K562 (cell line): ENCODE data around the gene ZFYVE21. TPM values are rescaled to one million over a fixed set of nuclear protein-coding genes. Genes with fewer than 3 reads are reported as not detected.

Experiments used
- ATAC-seq: fragments of 200-7000 bp; cut with Tn5 transposase; 3 replicates; pipeline ENCODE4 v1.9.1; 2020; ENCODE audit warnings: moderate library complexity
- BruUV-seq: library from RNA; stranded (reverse); fragments of 400-500 nt; replicated peaks from 2 replicates; lab custom pipeline; 2021; lab: Mats Ljungman, UMichigan
- CTCF ChIA-PET: fragments of 300-600 bp; formaldehyde crosslinking; extraction: SDS; loops from one replicate; lab custom pipeline; 2021; ENCODE audit warnings: low intra/inter-chr PET ratio; lab: Yijun Ruan, JAX
- POLR2A ChIA-PET: fragments of 300-600, 350-650 bp; sonication (Branson Sonifier 250); formaldehyde crosslinking; extraction: SDS; loops from one replicate; lab custom pipeline; 2021; ENCODE audit warnings: antibody characterized with exemption, inconsistent platforms; lab: Yijun Ruan, JAX
- DNase-seq, 4 experiments: peaks; one replicate each; pipeline versions ENCODE4 v3.0.0 to v3.0.0-alpha.2; 2011 to 2018; ENCODE audit warnings: low spot score in 3 of 4, mixed read lengths in 3 of 4; ENCODE audit errors: extremely low read depth in 1 of 4
- FAIRE-seq: peaks from 2 replicates; lab custom pipeline; 2011; peaks lifted over from hg19 to GRCh38; lab: Jason Lieb, UNC
- H2AFZ ChIP-seq: 2 replicates; pipeline ENCODE4 v1.6.0; 2011; ENCODE audit warnings: low read depth, low read length, control low read depth, inconsistent platforms
- H3K27ac ChIP-seq: fragments of 200-600 bp; 3 replicates; pipeline ENCODE4 v1.8.0; 2011; ENCODE audit warnings: low read depth, mild to moderate bottlenecking, control low read depth, inconsistent platforms, low read length, moderate library complexity, mixed read lengths; ENCODE audit errors: extremely low read depth
- H3K27me3 ChIP-seq, 2 experiments: fragments of 300-600 bp in 1 of 2; 2 replicates in 1 of 2; 3 replicates in 1 of 2; pipeline versions ENCODE4 v1.6.0 to v1.8.0; 2011; ENCODE audit warnings: inconsistent platforms in 2 of 2, low read length in 2 of 2, mild to moderate bottlenecking in 1 of 2, mixed read lengths in 1 of 2, moderate library complexity in 1 of 2; ENCODE audit not compliant: control insufficient read depth in 2 of 2, insufficient read depth in 2 of 2
- H3K36me3 ChIP-seq: fragments of 300-600 bp; 3 replicates; pipeline ENCODE4 v1.8.0; 2011; ENCODE audit warnings: mild to moderate bottlenecking, low read length, inconsistent platforms; ENCODE audit not compliant: control insufficient read depth, insufficient read depth
- H3K4me1 ChIP-seq, 2 experiments: fragments of 200-600 bp in 1 of 2; replicated peaks in 1 of 2; 2 replicates in 1 of 2; 3 replicates in 1 of 2; pipeline versions ENCODE4 v1.5.1 to v1.8.0; 2011; ENCODE audit warnings: inconsistent platforms in 2 of 2, low read length in 2 of 2, mild to moderate bottlenecking in 1 of 2, mixed read lengths in 1 of 2, moderate library complexity in 1 of 2; ENCODE audit not compliant: control insufficient read depth in 2 of 2, insufficient read depth in 2 of 2
- H3K4me2 ChIP-seq: 2 replicates; pipeline ENCODE4 v1.6.1; 2011; ENCODE audit warnings: low read length, control low read depth, inconsistent platforms, mixed read lengths; ENCODE audit not compliant: insufficient read depth
- H3K4me3 ChIP-seq: fragments of 200-600 bp; sonication (generic), shearing (Covaris generic); 2 replicates; pipeline ENCODE4 v1.5.1; 2016; ENCODE audit warnings: control low read depth, inconsistent platforms
- H3K79me2 ChIP-seq: fragments of 200-600 bp; 3 replicates; pipeline ENCODE4 v1.8.0; 2011; ENCODE audit warnings: low read length, inconsistent platforms; ENCODE audit not compliant: control insufficient read depth, insufficient read depth
- H3K9ac ChIP-seq, 2 experiments: 2 replicates each; pipeline versions ENCODE4 v1.6.0 to v1.6.1; 2011; ENCODE audit warnings: low read depth in 2 of 2, low read length in 2 of 2, control low read depth in 1 of 2, inconsistent platforms in 1 of 2, mild to moderate bottlenecking in 1 of 2, mixed read lengths in 1 of 2; ENCODE audit not compliant: insufficient read depth in 1 of 2
- H3K9me1 ChIP-seq: one replicate; pipeline ENCODE4 v1.6.0; 2011; ENCODE audit warnings: inconsistent platforms, mild to moderate bottlenecking, low read length, moderate library complexity; ENCODE audit not compliant: control insufficient read depth, insufficient read depth
- H3K9me3 ChIP-seq: replicated peaks from 2 replicates; pipeline ENCODE4 v1.5.1; 2011; ENCODE audit warnings: low read depth, low read length, inconsistent platforms; ENCODE audit not compliant: control insufficient read depth, insufficient read depth
- H4K20me1 ChIP-seq: replicated peaks from 2 replicates; pipeline ENCODE4 v1.6.1; 2011; ENCODE audit warnings: low read length, inconsistent platforms, mixed read lengths; ENCODE audit not compliant: control insufficient read depth, insufficient read depth
- CHD2 ChIP-seq: IDR thresholded peaks from 2 replicates; pipeline ENCODE4 v1.6.1; 2011; ENCODE audit warnings: low read depth, low read length
- ELK3 ChIP-seq: fragments of 450-650 bp; formaldehyde crosslinking; IDR thresholded peaks from 2 replicates; pipeline ENCODE4 v1.4.0; 2020; ENCODE audit warnings: mild to moderate bottlenecking
- FOXP1 ChIP-seq: sonication (generic); formaldehyde crosslinking; IDR thresholded peaks from 2 replicates; pipeline ENCODE4 v1.8.0; 2022; ENCODE audit warnings: mild to moderate bottlenecking, missing genetic modification reagents
- HBP1 ChIP-seq: fragments of 450-650 bp; formaldehyde crosslinking; IDR thresholded peaks from 2 replicates; pipeline ENCODE4 v1.4.0; 2022; ENCODE audit warnings: missing genetic modification characterization
- HDAC2 ChIP-seq: fragments of 450-650 bp; IDR thresholded peaks from 2 replicates; pipeline ENCODE4 v1.6.1; 2016; ENCODE audit warnings: mild to moderate bottlenecking
- HLTF ChIP-seq: fragments of 450-650 bp; IDR thresholded peaks from 2 replicates; pipeline ENCODE4 v1.6.1; 2016
- HNRNPLL ChIP-seq: fragments of 200-400 bp; formaldehyde crosslinking; IDR thresholded peaks from 2 replicates; pipeline ENCODE4 v1.6.1; 2017; ENCODE audit warnings: low read length, low read depth, mild to moderate bottlenecking; ENCODE audit not compliant: poor library complexity, severe bottlenecking
- MCM3 ChIP-seq: fragments of 450-650 bp; IDR thresholded peaks from 2 replicates; pipeline ENCODE4 v1.6.1; 2016
- POLR2B ChIP-seq: fragments of 450-650 bp; IDR thresholded peaks from 2 replicates; pipeline ENCODE4 v1.6.1; 2018; ENCODE audit warnings: low read depth; ENCODE audit not compliant: partially characterized antibody
- RBM14 ChIP-seq: fragments of 200-400 bp; formaldehyde crosslinking; IDR thresholded peaks from 2 replicates; pipeline ENCODE4 v1.6.1; 2018; ENCODE audit warnings: low read depth, mild to moderate bottlenecking, low read length, moderate library complexity, borderline replicate concordance; ENCODE audit not compliant: insufficient read depth
- ZBTB7A ChIP-seq: IDR thresholded peaks from 2 replicates; pipeline ENCODE4 v1.6.1; 2011; ENCODE audit warnings: low read depth, mild to moderate bottlenecking, low read length, moderate library complexity, borderline replicate concordance; ENCODE audit not compliant: control insufficient read depth
- ZFP30 ChIP-seq: fragments of 250-450 bp; sonication (Bioruptor Pico); IDR thresholded peaks from 2 replicates; pipeline ENCODE4 v1.8.0; 2022; ENCODE audit warnings: moderate library complexity, mild to moderate bottlenecking, inconsistent platforms, borderline replicate concordance
- ZNF395 ChIP-seq: fragments of 200-800 bp; sonication (Bioruptor generic); IDR thresholded peaks from 2 replicates; pipeline ENCODE4 v1.6.1; 2017; ENCODE audit warnings: missing genetic modification characterization, missing compliant biosample characterization
- ZNF511 ChIP-seq: sonication (generic); formaldehyde crosslinking; IDR thresholded peaks from 2 replicates; pipeline ENCODE4 v1.8.0; 2022; ENCODE audit warnings: mild to moderate bottlenecking, missing genetic modification reagents
- ZNF695 ChIP-seq: fragments of 450-650 bp; formaldehyde crosslinking; IDR thresholded peaks from 2 replicates; pipeline ENCODE4 v1.4.0; 2020; ENCODE audit warnings: mild to moderate bottlenecking, moderate library complexity
- ZNF696 ChIP-seq: fragments of 250-450 bp; sonication (Bioruptor Pico); conservative IDR thresholded peaks from 2 replicates; pipeline ENCODE4 v1.4.0; 2020; ENCODE audit warnings: mild to moderate bottlenecking, moderate library complexity
- ZNF75A ChIP-seq: fragments of 450-650 bp; formaldehyde crosslinking; IDR thresholded peaks from 2 replicates; pipeline ENCODE4 v1.4.0; 2020; ENCODE audit warnings: mild to moderate bottlenecking
- ZNF766 ChIP-seq: fragments of 200-800 bp; sonication (Bioruptor generic); conservative IDR thresholded peaks from 2 replicates; pipeline ENCODE4 v1.6.1; 2016; ENCODE audit warnings: missing genetic modification characterization, missing compliant biosample characterization
- WGBS: fragments of 100-300 bp; shearing (Covaris generic); methylation state at CpG from one replicate; pipeline ENCODE4 v1.1.6; 2016; ENCODE audit warnings: low coverage, mixed read lengths; ENCODE audit not compliant: insufficient coverage; ENCODE audit errors: missing lambda C conversion rate; 5-methylcytosine and 5-hydroxymethylcytosine counted together
- in situ Hi-C: fragments of 300-500 bp; cut with MboI; formaldehyde crosslinking; loops from 4 replicates; pipeline ENCODE4 v1.15.0; 2018; ENCODE audit warnings: inconsistent platforms, mixed read lengths
- intact Hi-C: fragments of 100-400 bp; cut with micrococcal nuclease; formaldehyde crosslinking; loops from 2 replicates; pipeline ENCODE4 v1.14.2; 2022
- polyA plus RNA-seq, 8 experiments: library from polyadenylated mRNA; depleted of rRNA in 4 of 8; stranded (reverse) in 5 of 8; unstranded in 3 of 8; fragments of >200 nt; fragmentation: Nextera tagmentation in 2 of 8; fragmentation: Illumina TruSeq in 1 of 8; extraction: Ambion mirVana in 2 of 8; extraction: Trizol in 1 of 8; gene quantifications; 2 replicates each; pipeline versions ENCODE4 v1.2.1 to v1.2.3, GENCODE V29; 2011 to 2014; ENCODE audit warnings: inconsistent platforms in 1 of 8, missing spikeins in 1 of 8
- total RNA-seq, 7 experiments: library from RNA; depleted of rRNA in 6 of 7; stranded (reverse); fragments of >200 nt in 6 of 7; fragmentation: Illumina TruSeq in 2 of 7; extraction: Trizol in 2 of 7; gene quantifications; 2 replicates each; pipeline versions ENCODE4 v1.2.1 to v1.2.3, GENCODE V29; 2011 to 2021; ENCODE audit warnings: low replicate concordance in 1 of 7

Gene ZFYVE21
- total and polyA plus RNA-seq, 9 of the 15 experiments (the other 6 are each of a cell fraction or from before 2014, with no cell fraction given): 0.90 to 23.1 (median 15.6) TPM

GRCh38 chr14:103758059-103758776 lies 42.6 kb downstream of the ZFYVE21 start:
- DNase-seq: no peak
- Histone ChIP-seq H3K4me1 (peaks cover 0 to 3% of the 10 kb centered on the region in 2 experiments; a peak in 2 of 5 replicates), H3K9me1 (no peaks in the 10 kb centered on the region), H4K20me1 (no peaks in the 10 kb centered on the region; the same call in 1 of the 2 replicates), H3K9ac (no peak overlapping the region), H3K4me2 (no peak overlapping the region), H3K27ac (no peak overlapping the region)
- no peak for FAIRE-seq
- BruUV-seq: no TSS peak
- in situ Hi-C loops: no loop called here
- ATAC-seq: peak; percentile 37; the same call in 1 of the 3 replicates
- no peak for TF ChIP-seq ZBTB7A
- no peak for TF ChIP-seq RBM14
- TF ChIP-seq ZNF395 (CRISPR knock-in tag): no peak
- TF ChIP-seq ZNF695 (CRISPR knock-in tag): no peak
- TF ChIP-seq HDAC2: no peak
- no peak for TF ChIP-seq POLR2B
- TF ChIP-seq MCM3: no peak
- TF ChIP-seq HLTF: no peak
- no peak for TF ChIP-seq ZNF511 (CRISPR knock-in tag)
- no peak for TF ChIP-seq HNRNPLL
- no peak for TF ChIP-seq CHD2
- no peak for TF ChIP-seq ZNF766
- TF ChIP-seq ZNF75A (CRISPR knock-in tag): no peak
- TF ChIP-seq ZFP30 (CRISPR knock-in tag): no peak
- no peak for TF ChIP-seq ELK3
- no peak for TF ChIP-seq ZNF696 (CRISPR knock-in tag)
- TF ChIP-seq FOXP1 (CRISPR knock-in tag): no peak
- no peak for TF ChIP-seq HBP1 (CRISPR knock-in tag)
- TF ChIP-seq, all 486 proteins: peak for 0
- POLR2A ChIA-PET: interaction anchor here (0.9 kb wide), 1 partner anchor 12 kb away, joined by 3 read pairs; no protein-coding TSS in a partner anchor
- 6% methylated on average over 6 of the region's 8 CpGs for WGBS
- intact Hi-C loops: no loop called here
- Histone ChIP-seq H3K36me3 (no peaks in the 10 kb centered on the region), H2AFZ (no peak overlapping the region), H3K27me3 (peaks cover 2 to 8% of the 10 kb centered on the region in 2 experiments; a peak in 1 of 5 replicates), H3K79me2 (no peaks in the 10 kb centered on the region), H3K9me3 (no peaks in the 10 kb centered on the region), H3K4me3 (no peak overlapping the region)
- CTCF ChIA-PET: no interaction called here
